Stomach (tissue), 9 donors: ENCODE results near the gene RASSF10. TPM values are rescaled to one million over a fixed set of nuclear protein-coding genes. Genes with fewer than 3 reads are reported as not detected.

Experiments used
- DNase-seq, 2 donors: peaks; one replicate each; pipeline versions ENCODE4 v3.0.0 to v3.0.0-alpha.2; 2013 to 2019
- H3K27ac ChIP-seq, 5 donors: fragments of 200-600 bp in 4 of 5; sonication (generic) in 4 of 5; one replicate each; pipeline ENCODE4 v1.5.1; 2013 to 2019; ENCODE audit warnings: mild to moderate bottlenecking in 1 of 5, moderate library complexity in 1 of 5
- H3K27me3 ChIP-seq, 3 donors: fragments of 200-600 bp; sonication (generic); one replicate each; pipeline ENCODE4 v1.5.1; 2017 to 2019; ENCODE audit warnings: mixed run types in 1 of 3
- H3K36me3 ChIP-seq, 4 donors: fragments of 200-600 bp; sonication (generic); 1 replicate in 3 of 4; 2 replicates in 1 of 4; pipeline ENCODE4 v1.5.1; 2016 to 2019
- H3K4me1 ChIP-seq, 4 donors: fragments of 200-600 bp; sonication (generic); one replicate each; pipeline ENCODE4 v1.5.1; 2016 to 2019
- H3K4me3 ChIP-seq, 4 donors: fragments of 200-600 bp; sonication (generic) in 3 of 4; one replicate each; pipeline ENCODE4 v1.5.1; 2016 to 2019; ENCODE audit warnings: mild to moderate bottlenecking in 1 of 4
- H3K9me3 ChIP-seq, 4 donors: fragments of 200-600 bp; sonication (generic); one replicate each; pipeline ENCODE4 v1.5.1; 2016 to 2019
- EP300 ChIP-seq: sonication (generic); formaldehyde crosslinking; IDR thresholded peaks from one replicate; pipeline ENCODE4 v1.6.1; 2017; ENCODE audit warnings: antibody characterized with exemption
- POLR2A ChIP-seq, 4 donors: fragments of 450-650 bp; IDR thresholded peaks; one replicate each; pipeline ENCODE4 v1.6.1; 2016; ENCODE audit warnings: antibody characterized with exemption in 4 of 4, control low read depth in 2 of 4, mild to moderate bottlenecking in 1 of 4, moderate library complexity in 1 of 4
- POLR2AphosphoS5 ChIP-seq, 3 donors: sonication (generic); formaldehyde crosslinking; IDR thresholded peaks; one replicate each; pipeline ENCODE4 v1.6.1; 2016; ENCODE audit warnings: antibody characterized with exemption in 3 of 3
- WGBS, 5 donors: extraction: QIAGEN DNeasy Blood & Tissue Kit in 3 of 5; methylation state at CpG; one replicate each; pipeline versions ENCODE4 v1.1.5 to v1.1.7; 2013 to 2018; 5-methylcytosine and 5-hydroxymethylcytosine counted together
- intact Hi-C: fragments of 100-400 bp; cut with DNase I; formaldehyde crosslinking; loops from one replicate; pipeline ENCODE4 v1.15.1; 2023; ENCODE audit warnings: low total_unique reads
- polyA plus RNA-seq, 3 donors: library from polyadenylated mRNA; stranded (reverse); fragments of 200-250 nt; gene quantifications; one replicate each; pipeline ENCODE4 v1.2.3, GENCODE V29; 2013
- total RNA-seq, 5 donors: library from RNA; depleted of rRNA; stranded (reverse); fragments of >200 nt; gene quantifications; one replicate each; pipeline versions ENCODE4 v1.1.0 to v1.2.3, GENCODE V29; 2014 to 2016
- TF ChIP-seq, protein P1 (sequence below), 7 experiments: fragments of 450-650 bp in 4 of 7; fragments of 200-600 bp in 3 of 7; sonication (generic) in 3 of 7; IDR thresholded peaks; one replicate each; pipeline ENCODE4 v1.5.1; 2016 to 2019; ENCODE audit warnings: antibody characterized with exemption in 7 of 7, control low read depth in 2 of 7, mild to moderate bottlenecking in 1 of 7
- donor health status: healthy with polysubstance abuse.
- donor health status: Bipolar disorder and iron deficiency.
- donor health status: healthy.

Gene RASSF10
- total and polyA plus RNA-seq, 8 donors = 0.58 to 7.0 (median 2.5) TPM

DNA sequence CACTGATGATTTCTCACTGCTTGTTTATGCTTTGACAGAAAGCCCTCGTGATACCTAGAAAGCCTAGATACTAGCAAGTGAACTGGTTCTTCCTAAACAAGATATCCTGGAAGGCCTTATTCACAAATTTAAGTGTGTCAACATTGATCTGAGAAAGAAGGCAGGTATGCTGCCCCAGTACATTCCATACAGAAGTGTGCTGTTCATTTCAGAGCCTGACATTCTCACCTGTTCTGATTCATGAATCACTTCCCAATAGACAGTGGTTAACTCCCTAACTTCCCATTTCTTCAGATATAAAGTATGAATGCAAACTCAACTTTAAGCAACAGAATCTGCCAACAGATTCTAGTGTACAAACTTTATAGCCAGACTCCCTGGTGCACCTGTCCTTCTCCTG, 15.5 kb upstream of the RASSF10 start:
- Histone ChIP-seq H3K27me3 (no peaks in the 10 kb centered on the region), H3K9me3 (no peaks in the 10 kb centered on the region), H3K27ac (no peak overlapping the region), H3K4me3 (no peak overlapping the region), H3K36me3 (no peaks in the 10 kb centered on the region), H3K4me1 (peaks cover 0 to 10% (median 3%) of the 10 kb centered on the region in 4 donors)
- no peak for TF ChIP-seq POLR2AphosphoS5 (IDR thresholded peaks at IDR 0.05)
- TF ChIP-seq, protein P1, sequence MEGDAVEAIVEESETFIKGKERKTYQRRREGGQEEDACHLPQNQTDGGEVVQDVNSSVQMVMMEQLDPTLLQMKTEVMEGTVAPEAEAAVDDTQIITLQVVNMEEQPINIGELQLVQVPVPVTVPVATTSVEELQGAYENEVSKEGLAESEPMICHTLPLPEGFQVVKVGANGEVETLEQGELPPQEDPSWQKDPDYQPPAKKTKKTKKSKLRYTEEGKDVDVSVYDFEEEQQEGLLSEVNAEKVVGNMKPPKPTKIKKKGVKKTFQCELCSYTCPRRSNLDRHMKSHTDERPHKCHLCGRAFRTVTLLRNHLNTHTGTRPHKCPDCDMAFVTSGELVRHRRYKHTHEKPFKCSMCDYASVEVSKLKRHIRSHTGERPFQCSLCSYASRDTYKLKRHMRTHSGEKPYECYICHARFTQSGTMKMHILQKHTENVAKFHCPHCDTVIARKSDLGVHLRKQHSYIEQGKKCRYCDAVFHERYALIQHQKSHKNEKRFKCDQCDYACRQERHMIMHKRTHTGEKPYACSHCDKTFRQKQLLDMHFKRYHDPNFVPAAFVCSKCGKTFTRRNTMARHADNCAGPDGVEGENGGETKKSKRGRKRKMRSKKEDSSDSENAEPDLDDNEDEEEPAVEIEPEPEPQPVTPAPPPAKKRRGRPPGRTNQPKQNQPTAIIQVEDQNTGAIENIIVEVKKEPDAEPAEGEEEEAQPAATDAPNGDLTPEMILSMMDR (IDR thresholded peaks at IDR 0.05) = no peak
- no peak for TF ChIP-seq EP300
- TF ChIP-seq POLR2A (IDR thresholded peaks at IDR 0.05) = no peak
- intact Hi-C loops = no loop called here
- no peak for DNase-seq
- WGBS, 5 donors = 55 to 92% (median 67%) methylated on average over 1 of the region's 1 CpG

DNA sequence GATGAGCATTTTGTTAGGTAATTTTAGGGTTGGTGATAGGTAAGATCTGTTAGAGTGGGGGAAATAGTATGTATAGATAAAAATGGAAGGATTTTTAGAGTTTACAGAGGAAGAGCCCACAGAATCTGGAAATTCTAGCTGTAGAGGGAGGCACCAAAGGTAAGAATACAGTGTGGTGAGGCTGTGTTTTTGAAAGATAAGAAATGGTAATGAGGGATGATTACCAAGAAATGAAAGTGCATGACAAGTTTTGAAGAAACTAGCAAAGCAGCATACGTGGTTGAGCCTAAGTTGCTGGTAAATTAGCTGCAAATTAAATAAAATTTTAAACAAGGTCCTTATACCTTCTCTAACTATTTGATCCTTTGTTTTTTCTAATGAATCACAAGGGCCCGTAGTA, 14.6 kb upstream of the RASSF10 start:
- intact Hi-C loops = no loop called here
- Histone ChIP-seq H3K4me3 (no peak overlapping the region), H3K9me3 (no peaks in the 10 kb centered on the region), H3K27me3 (no peaks in the 10 kb centered on the region), H3K27ac (no peak overlapping the region), H3K36me3 (no peaks in the 10 kb centered on the region), H3K4me1 (peaks cover 0 to 10% (median 3%) of the 10 kb centered on the region in 4 donors)
- 81 to 93% (median 90%) methylated on average over 2 of the region's 2 CpGs for WGBS, 5 donors
- TF ChIP-seq, protein P1 (IDR thresholded peaks at IDR 0.05) = no peak
- TF ChIP-seq POLR2AphosphoS5 (IDR thresholded peaks at IDR 0.05) (no peak), POLR2A (IDR thresholded peaks at IDR 0.05) (no peak), EP300 (no peak)
- no peak for DNase-seq

GRCh38 chr11:12995188-12995587, 13.9 kb upstream of the RASSF10 start:
- TF ChIP-seq POLR2AphosphoS5 (IDR thresholded peaks at IDR 0.05) = no peak
- TF ChIP-seq, protein P1 (IDR thresholded peaks at IDR 0.05) = no peak
- no peak for TF ChIP-seq POLR2A (IDR thresholded peaks at IDR 0.05)
- no peak for TF ChIP-seq EP300
- intact Hi-C loops = no loop called here

GRCh38 chr11:12995823-12996222, 13.3 kb upstream of the RASSF10 start:
- H3K4me1 ChIP-seq = peaks cover 0 to 10% (median 3%) of the 10 kb centered on the region in 4 donors

More at GRCh38 chr11:12995188-12995587, 13.9 kb upstream of the RASSF10 start:
- no peak overlapping the region for H3K27ac ChIP-seq
- no peaks in the 10 kb centered on the region for H3K36me3 ChIP-seq
- H3K9me3 ChIP-seq = no peaks in the 10 kb centered on the region
- H3K4me3 ChIP-seq = no peak overlapping the region
- DNase-seq = no peak
- no peaks in the 10 kb centered on the region for H3K27me3 ChIP-seq
- H3K4me1 ChIP-seq = peaks cover 0 to 10% (median 3%) of the 10 kb centered on the region in 4 donors

More at GRCh38 chr11:12995823-12996222, 13.3 kb upstream of the RASSF10 start:
- intact Hi-C loops = no loop called here
- Histone ChIP-seq H3K9me3 (no peaks in the 10 kb centered on the region), H3K36me3 (no peaks in the 10 kb centered on the region), H3K27ac (no peak overlapping the region), H3K27me3 (peaks cover 0 to 4% (median 0%) of the 10 kb centered on the region in 3 donors), H3K4me3 (no peak overlapping the region)
- TF ChIP-seq POLR2AphosphoS5 (IDR thresholded peaks at IDR 0.05) = no peak
- TF ChIP-seq, protein P1 (IDR thresholded peaks at IDR 0.05) = no peak
- TF ChIP-seq POLR2A (IDR thresholded peaks at IDR 0.05) = no peak
- TF ChIP-seq EP300 = no peak
- no peak for DNase-seq
